K562 (cell line): ENCODE results near the gene CSNK1G3. TPM values are rescaled to one million over a fixed set of nuclear protein-coding genes. Genes with fewer than 3 reads are reported as not detected.

Experiments
- ATF3 ChIP-seq, 2 experiments: fragments of 450-650 bp in 1 of 2; sonication (generic) in 1 of 2; formaldehyde crosslinking in 1 of 2; IDR thresholded peaks in 1 of 2; conservative IDR thresholded peaks in 1 of 2; 2 replicates each; pipeline versions ENCODE4 v1.6.1 to v1.8.1; 2016 to 2023; ENCODE audit warnings: mild to moderate bottlenecking in 2 of 2, moderate library complexity in 2 of 2, inconsistent platforms in 1 of 2, missing genetic modification reagents in 1 of 2
- HBP1 ChIP-seq: fragments of 450-650 bp; formaldehyde crosslinking; IDR thresholded peaks from 2 replicates; pipeline ENCODE4 v1.4.0; 2022; ENCODE audit warnings: missing genetic modification characterization
- MBD1 ChIP-seq: fragments of 250-450 bp; sonication (Bioruptor Pico); IDR thresholded peaks from 2 replicates; pipeline ENCODE4 v1.8.0; 2022; ENCODE audit warnings: inconsistent platforms
- MXI1 ChIP-seq: IDR thresholded peaks from 2 replicates; pipeline ENCODE4 v1.6.1; 2011; ENCODE audit warnings: low read depth, mild to moderate bottlenecking, improper control_type of control experiment, low read length
- NRF1 ChIP-seq, 2 experiments: fragments of 450-650 bp; IDR thresholded peaks in 1 of 2; conservative IDR thresholded peaks in 1 of 2; 2 replicates each; pipeline ENCODE4 v1.6.1; 2014; ENCODE audit warnings: mild to moderate bottlenecking in 2 of 2
- RBM15 ChIP-seq: fragments of 200-400 bp; formaldehyde crosslinking; IDR thresholded peaks from 2 replicates; pipeline ENCODE4 v1.6.1; 2018; ENCODE audit warnings: mild to moderate bottlenecking, low read length, moderate library complexity; ENCODE audit not compliant: insufficient read depth
- SMC3 ChIP-seq: conservative IDR thresholded peaks from 2 replicates; pipeline ENCODE4 v1.6.1; 2011; ENCODE audit warnings: low read depth, low read length, improper control_type of control experiment; ENCODE audit not compliant: insufficient read depth
- TCF3 ChIP-seq: sonication (generic); formaldehyde crosslinking; IDR thresholded peaks from 2 replicates; pipeline ENCODE4 v1.4.0; 2020; ENCODE audit warnings: mild to moderate bottlenecking, missing genetic modification reagents
- VEZF1 ChIP-seq: fragments of 200-800 bp; sonication (Bioruptor generic); IDR thresholded peaks from 2 replicates; pipeline ENCODE4 v1.6.1; 2017; ENCODE audit warnings: missing genetic modification characterization, missing compliant biosample characterization
- ZC3H4 ChIP-seq: sonication (generic); formaldehyde crosslinking; IDR thresholded peaks from 2 replicates; pipeline ENCODE4 v1.9.0; 2021; ENCODE audit warnings: missing genetic modification reagents, borderline replicate concordance
- ZKSCAN8 ChIP-seq: fragments of 200-800 bp; sonication (Bioruptor generic); IDR thresholded peaks from 2 replicates; pipeline ENCODE4 v1.6.1; 2016; ENCODE audit warnings: missing genetic modification characterization, missing compliant biosample characterization
- polyA plus RNA-seq, 8 experiments: library from polyadenylated mRNA; depleted of rRNA in 4 of 8; stranded (reverse) in 5 of 8; unstranded in 3 of 8; fragments of >200 nt; fragmentation: Nextera tagmentation in 2 of 8; fragmentation: Illumina TruSeq in 1 of 8; extraction: Ambion mirVana in 2 of 8; extraction: Trizol in 1 of 8; gene quantifications; 2 replicates each; pipeline versions ENCODE4 v1.2.1 to v1.2.3, GENCODE V29; 2011 to 2014; ENCODE audit warnings: inconsistent platforms in 1 of 8, missing spikeins in 1 of 8
- total RNA-seq, 7 experiments: library from RNA; depleted of rRNA in 6 of 7; stranded (reverse); fragments of >200 nt in 6 of 7; fragmentation: Illumina TruSeq in 2 of 7; extraction: Trizol in 2 of 7; gene quantifications; 2 replicates each; pipeline versions ENCODE4 v1.2.1 to v1.2.3, GENCODE V29; 2011 to 2021; ENCODE audit warnings: low replicate concordance in 1 of 7

The CSNK1G3 gene
- total and polyA plus RNA-seq, 9 of the 15 experiments (the other 6 are each of a cell fraction or from before 2014, with no cell fraction given): 8.3 to 27.6 (median 16.5) TPM

- TF ChIP-seq MBD1 (CRISPR knock-in tag) (0 out of 2 replicates have a peak, but pooled peaks have one; percentile 54), MXI1 (no peak), VEZF1 (CRISPR knock-in tag) (no peak), RBM15 (no peak), NRF1 (conservative IDR thresholded peaks at IDR 0.05 in 1 of 2, IDR thresholded peaks at IDR 0.05 in 1 of 2) (no peak), HBP1 (CRISPR knock-in tag) (no peak), ZKSCAN8 (no peak), TCF3 (CRISPR knock-in tag) (no peak), ZC3H4 (CRISPR knock-in tag) (no peak), ATF3 (IDR thresholded peaks at IDR 0.05) (no peak), ATF3 (CRISPR knock-in tag; conservative IDR thresholded peaks at IDR 0.05) (no peak), SMC3 (peak; percentile 32; the same call in 1 of the 2 replicates)
These were observed 33.5 kb downstream of the CSNK1G3 start (continued) for GRCh38 chr5:123545506-123545905.
